ENCODE results near the gene TACC3.

TACC3 gene

GRCh38 chr4:1776521-1777161, 55.3 kb downstream of the TACC3 start:
- DNase-seq (ENCODE audit: low read depth): no peak

GRCh38 chr4:1777822-1778641, 56.7 kb downstream of the TACC3 start:
- no peak for DNase-seq (ENCODE audit: low read depth)

- DNase-seq (ENCODE audit: low read depth): no peak
Measured at GRCh38 chr4:1778642-1779392, 57.5 kb downstream of the TACC3 start.

- no peak for DNase-seq (ENCODE audit: low read depth)
Measured at GRCh38 chr4:1779588-1780382, 58.5 kb downstream of the TACC3 start.

GRCh38 chr4:1780435-1780834, 59.1 kb downstream of the TACC3 start:
- DNase-seq (ENCODE audit: low read depth): no peak

GRCh38 chr4:1783015-1783414, 61.7 kb downstream of the TACC3 start:
- no peak for DNase-seq (ENCODE audit: low read depth)

GRCh38 chr4:1783970-1784369, 62.6 kb downstream of the TACC3 start:
- no peak for DNase-seq (ENCODE audit: low read depth)

GRCh38 chr4:1784395-1784788, 63.1 kb downstream of the TACC3 start:
- no peak for DNase-seq (ENCODE audit: low read depth)

GRCh38 chr4:1784789-1785591, 63.7 kb downstream of the TACC3 start:
- no peak for DNase-seq (ENCODE audit: low read depth)

GRCh38 chr4:1785592-1785991, 64.3 kb downstream of the TACC3 start:
- DNase-seq (ENCODE audit: low read depth): no peak

- DNase-seq (ENCODE audit: low read depth): no peak
Measured at GRCh38 chr4:1786544-1787362, 65.4 kb downstream of the TACC3 start.

- no peak for DNase-seq (ENCODE audit: low read depth)
Measured at GRCh38 chr4:1787411-1788077, 66.2 kb downstream of the TACC3 start.

GRCh38 chr4:1788254-1788973, 67.1 kb downstream of the TACC3 start:
- DNase-seq (ENCODE audit: low read depth): no peak

- no peak for DNase-seq (ENCODE audit: low read depth)
Measured at GRCh38 chr4:1789552-1789951, 68.2 kb downstream of the TACC3 start.

GRCh38 chr4:1790005-1790404, 68.7 kb downstream of the TACC3 start:
- DNase-seq (ENCODE audit: low read depth): no peak

GRCh38 chr4:1792158-1792831, 71.0 kb downstream of the TACC3 start:
- no peak for DNase-seq (ENCODE audit: low read depth)

- no peak for DNase-seq (ENCODE audit: low read depth)
Measured at GRCh38 chr4:1792832-1793495, 71.6 kb downstream of the TACC3 start, which contains the start of gene FGFR3. Gene FGFR3 (plus strand): TSS chr4:1793293. CDS start chr4:1793935, 642 bp downstream.

GRCh38 chr4:1793496-1793840, 72.1 kb downstream of the TACC3 start:
- no peak for DNase-seq (ENCODE audit: low read depth)

Data from HS-27A (cell line).